NCI-H1417 (cell line): ENCODE data around the gene DPYD.

Experiments
- DNase-seq, 3 experiments: peaks; one replicate each; lab custom pipeline; 2025; lab: John Stamatoyannopoulos, UW

Gene DPYD

GRCh38 chr1:97920832-97921571, at the start of gene DPYD:
DPYD (minus strand) TSS chr1:97921034; CDS start chr1:97920922, 112 bp downstream.
- DNase-seq = peak; percentile 86 to 91 (median 88)

- DNase-seq = no peak
Measured at GRCh38 chr1:97960470-97960869, 39.6 kb upstream of the DPYD start.

- no peak for DNase-seq
Measured at GRCh38 chr1:97947695-97948094, 26.9 kb upstream of the DPYD start.

- no peak for DNase-seq
Measured at GRCh38 chr1:97943354-97943753, 22.5 kb upstream of the DPYD start.

- no peak for DNase-seq
Measured at GRCh38 chr1:97942161-97943123, 21.6 kb upstream of the DPYD start.

- no peak for DNase-seq
Measured at GRCh38 chr1:97938285-97938642, 17.4 kb upstream of the DPYD start.

- no peak for DNase-seq
Measured at GRCh38 chr1:97936976-97937375, 16.1 kb upstream of the DPYD start.

GRCh38 chr1:97934491-97934890, 13.7 kb upstream of the DPYD start:
- no peak for DNase-seq

- DNase-seq = no peak
Measured at GRCh38 chr1:97929874-97930851, 9.3 kb upstream of the DPYD start.

- no peak for DNase-seq
Measured at GRCh38 chr1:97926017-97926708, 5.3 kb upstream of the DPYD start.

- DNase-seq = no peak
Measured at GRCh38 chr1:97925151-97925550, 4.3 kb upstream of the DPYD start.

- no peak for DNase-seq
Measured at GRCh38 chr1:97923811-97924210, 3.0 kb upstream of the DPYD start.

- DNase-seq = peak in 2 of 3 experiments; percentile 25 to 74
Measured at GRCh38 chr1:97920276-97920831, 480 bp downstream of the DPYD start.

- DNase-seq = no peak
Measured at GRCh38 chr1:97919585-97920261, 1.1 kb downstream of the DPYD start.

- no peak for DNase-seq
Measured at GRCh38 chr1:97918961-97919360, 1.9 kb downstream of the DPYD start.

- peak in 2 of 3 experiments; percentile 32 to 80 for DNase-seq
Measured at GRCh38 chr1:97913506-97914139, 7.2 kb downstream of the DPYD start.

GRCh38 chr1:97911266-97912215, 9.3 kb downstream of the DPYD start:
- DNase-seq = no peak

GRCh38 chr1:97909266-97909665, 11.6 kb downstream of the DPYD start:
- DNase-seq = no peak

- DNase-seq = no peak
Measured at GRCh38 chr1:97907886-97908285, 12.9 kb downstream of the DPYD start.
